Lower leg skin (tissue), 4 donors: ENCODE results near the gene LYPD3. TPM values are rescaled to one million over a fixed set of nuclear protein-coding genes. Genes with fewer than 3 reads are reported as not detected.

ENCODE experiments used
- DNase-seq, 2 donors: peaks; one replicate each; pipeline ENCODE4 v3.0.0-alpha.2; 2019; ENCODE audit warnings: low spot score in 2 of 2
- H3K4me3 ChIP-seq: fragments of 200-600 bp; sonication (generic); 2 replicates; pipeline ENCODE4 v1.5.1; 2017; ENCODE audit warnings: mild to moderate bottlenecking, low read depth; ENCODE audit not compliant: poor library complexity, severe bottlenecking
- CTCF ChIP-seq, 3 donors: fragments of 450-650 bp; IDR thresholded peaks; one replicate each; pipeline ENCODE4 v1.5.1; 2016; ENCODE audit warnings: antibody characterized with exemption in 3 of 3, mild to moderate bottlenecking in 3 of 3, moderate library complexity in 2 of 3
- POLR2A ChIP-seq, 2 donors: fragments of 450-650 bp; IDR thresholded peaks; one replicate each; pipeline ENCODE4 v1.6.1; 2016 to 2017; ENCODE audit warnings: antibody characterized with exemption in 2 of 2, mild to moderate bottlenecking in 1 of 2, moderate library complexity in 1 of 2
- WGBS, 2 donors: methylation state at CpG; one replicate each; pipeline ENCODE4 v1.1.5; 2018; 5-methylcytosine and 5-hydroxymethylcytosine counted together
- intact Hi-C: fragments of 100-400 bp; cut with DNase I; formaldehyde crosslinking; loops from one replicate; pipeline ENCODE4 v1.15.0; 2023; ENCODE audit warnings: low total_unique reads
- total RNA-seq, 4 donors: library from RNA; depleted of rRNA; stranded (reverse); fragments of >200 nt; gene quantifications; one replicate each; pipeline ENCODE4 v1.1.0, GENCODE V29; 2016

LYPD3 gene
- total RNA-seq, 4 donors from 2014 or later, result 344 to 549 (median 466) TPM

- WGBS, 2 donors, result 74 to 82% methylated on average over 43 of the region's 43 CpGs
- intact Hi-C loops, result no loop called here
- DNase-seq, result no peak
- no peak overlapping the region for H3K4me3 ChIP-seq
- TF ChIP-seq POLR2A (IDR thresholded peaks at IDR 0.05), result no peak
- TF ChIP-seq CTCF (IDR thresholded peaks at IDR 0.05), result no peak
These were observed 36.4 kb upstream of the LYPD3 start for GRCh38 chr19:43501661-43502418.

GRCh38 chr19:43499042-43499441 lies 33.6 kb upstream of the LYPD3 start:
- WGBS, 2 donors, result 89 to 90% methylated on average over 3 of the region's 3 CpGs
- no peak overlapping the region for H3K4me3 ChIP-seq
- TF ChIP-seq CTCF (IDR thresholded peaks at IDR 0.05) (no peak), POLR2A (IDR thresholded peaks at IDR 0.05) (no peak)
- intact Hi-C loops, result no loop called here
- DNase-seq, result no peak

GRCh38 chr19:43498233-43498842 lies 32.9 kb upstream of the LYPD3 start:
- H3K4me3 ChIP-seq, result no peak overlapping the region
- 77 to 79% methylated on average over 5 of the region's 5 CpGs for WGBS, 2 donors
- intact Hi-C loops, result no loop called here

GRCh38 chr19:43496960-43497359 lies 31.6 kb upstream of the LYPD3 start:
- 95 to 98% methylated on average over 7 of the region's 7 CpGs for WGBS, 2 donors
- TF ChIP-seq POLR2A (IDR thresholded peaks at IDR 0.05), result no peak
- no peak for TF ChIP-seq CTCF (IDR thresholded peaks at IDR 0.05)
- H3K4me3 ChIP-seq, result no peak overlapping the region
- DNase-seq, result no peak
- intact Hi-C loops, result no loop called here

More at GRCh38 chr19:43498233-43498842, 32.9 kb upstream of the LYPD3 start:
- no peak for DNase-seq
- no peak for TF ChIP-seq POLR2A (IDR thresholded peaks at IDR 0.05)
- TF ChIP-seq CTCF (IDR thresholded peaks at IDR 0.05), result no peak

- TF ChIP-seq CTCF (IDR thresholded peaks at IDR 0.05), result no peak
- TF ChIP-seq POLR2A (IDR thresholded peaks at IDR 0.05), result no peak
These were observed 29.7 kb upstream of the LYPD3 start for GRCh38 chr19:43495082-43495481.

More at GRCh38 chr19:43495082-43495481, 29.7 kb upstream of the LYPD3 start:
- peak in 1 of 2 donors; percentile 60 for DNase-seq
- no peak overlapping the region for H3K4me3 ChIP-seq
- WGBS, 2 donors, result 58 to 72% methylated on average over 8 of the region's 8 CpGs
- intact Hi-C loops, result no loop called here
